Tibial nerve (tissue), 4 donors: ENCODE measurements around the gene NEURL4. TPM values are rescaled to one million over a fixed set of nuclear protein-coding genes. Genes with fewer than 3 reads are reported as not detected.

Experiments
- DNase-seq, 2 donors: peaks; one replicate each; pipeline ENCODE4 v3.0.0-alpha.2; 2019; ENCODE audit warnings: low spot score in 2 of 2
- H3K27ac ChIP-seq, 4 donors: fragments of 200-600 bp; sonication (generic) in 3 of 4; one replicate each; pipeline ENCODE4 v1.5.1; 2017 to 2019; ENCODE audit warnings: mild to moderate bottlenecking in 1 of 4
- H3K27me3 ChIP-seq, 2 donors: fragments of 200-600 bp; sonication (generic) in 1 of 2; one replicate each; pipeline versions ENCODE4 v1.5.1 to v1.6.0; 2017 to 2019
- H3K36me3 ChIP-seq, 3 donors: fragments of 200-600 bp; sonication (generic); one replicate each; pipeline ENCODE4 v1.5.1; 2018 to 2019
- H3K4me1 ChIP-seq, 4 donors: fragments of 200-600 bp; sonication (generic) in 3 of 4; one replicate each; pipeline ENCODE4 v1.5.1; 2017 to 2019
- H3K4me3 ChIP-seq, 4 donors: fragments of 200-600 bp; sonication (generic) in 3 of 4; one replicate each; pipeline ENCODE4 v1.5.1; 2017 to 2019; ENCODE audit warnings: mild to moderate bottlenecking in 1 of 4, moderate library complexity in 1 of 4
- H3K9me3 ChIP-seq, 4 donors: fragments of 200-600 bp; sonication (generic) in 3 of 4; one replicate each; pipeline ENCODE4 v1.5.1; 2017 to 2019
- EP300 ChIP-seq, 2 donors: sonication (generic); formaldehyde crosslinking; IDR thresholded peaks; one replicate each; pipeline ENCODE4 v1.6.1; 2017; ENCODE audit warnings: antibody characterized with exemption in 2 of 2, mild to moderate bottlenecking in 1 of 2
- POLR2A ChIP-seq, 2 donors: fragments of 450-650 bp; IDR thresholded peaks; one replicate each; pipeline ENCODE4 v1.6.1; 2017; ENCODE audit warnings: antibody characterized with exemption in 2 of 2, mild to moderate bottlenecking in 2 of 2, moderate library complexity in 2 of 2
- WGBS, 2 donors: methylation state at CpG; one replicate each; pipeline ENCODE4 v1.1.5; 2018; 5-methylcytosine and 5-hydroxymethylcytosine counted together
- total RNA-seq, 4 donors: library from RNA; depleted of rRNA; stranded (reverse); fragments of >200 nt; gene quantifications; one replicate each; pipeline ENCODE4 v1.1.0, GENCODE V29; 2016
- TF ChIP-seq, protein P1 (sequence below), 5 experiments: fragments of 200-600 bp in 3 of 5; fragments of 450-650 bp in 2 of 5; sonication (generic) in 3 of 5; IDR thresholded peaks; one replicate each; pipeline ENCODE4 v1.5.1; 2016 to 2019; ENCODE audit warnings: antibody characterized with exemption in 5 of 5, mild to moderate bottlenecking in 3 of 5, moderate library complexity in 2 of 5

The NEURL4 gene
- total RNA-seq, 4 donors from 2014 or later, result 16.2 to 40.2 (median 27.5) TPM

DNA sequence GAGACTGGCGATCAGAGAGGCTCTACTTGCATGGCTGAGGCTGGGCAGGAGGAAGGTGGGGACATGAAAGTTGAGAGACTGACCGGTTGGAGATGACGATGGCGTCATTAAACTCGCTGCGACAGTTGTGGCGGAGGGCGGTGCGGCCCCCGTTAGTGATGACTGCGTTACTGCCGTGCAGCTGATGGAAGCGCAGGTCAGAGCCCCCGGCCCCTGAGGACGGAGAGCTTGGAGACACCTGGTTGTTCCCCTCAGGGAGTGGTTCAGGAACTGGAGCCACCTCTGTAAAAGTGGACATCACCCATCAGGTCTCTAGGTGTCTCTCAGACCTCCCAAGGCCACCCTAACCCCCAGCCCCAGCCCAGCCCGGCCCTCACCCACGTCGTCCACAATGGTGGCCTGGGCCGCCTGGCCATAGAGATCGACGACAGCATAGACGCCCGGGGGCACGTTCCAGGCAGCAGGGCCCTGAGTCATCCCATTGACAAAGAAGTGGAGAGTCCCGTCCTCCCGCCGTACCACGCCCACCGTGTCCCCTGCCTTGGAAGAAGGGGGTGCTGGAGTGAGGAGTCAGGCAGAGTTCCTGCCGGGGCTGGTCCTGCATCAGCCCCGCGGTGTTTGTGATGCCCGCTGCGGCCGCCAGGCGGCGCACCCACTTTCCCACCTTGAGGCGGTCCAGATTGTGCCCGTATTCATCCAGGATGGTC is 5.3 kb downstream of the NEURL4 start:
- H3K4me3 ChIP-seq, result no peak overlapping the region
- H3K27ac ChIP-seq, result no peak overlapping the region
- 61 to 63% methylated on average over 25 to 39 of the region's 39 CpGs for WGBS, 2 donors
- peaks cover 0 to 20% (median 11%) of the 10 kb centered on the region in 4 donors for H3K4me1 ChIP-seq
- peaks cover 7 to 83% (median 25%) of the 10 kb centered on the region in 3 donors for H3K36me3 ChIP-seq
- DNase-seq, result peak in 1 of 2 donors; percentile 41
- TF ChIP-seq, protein P1, sequence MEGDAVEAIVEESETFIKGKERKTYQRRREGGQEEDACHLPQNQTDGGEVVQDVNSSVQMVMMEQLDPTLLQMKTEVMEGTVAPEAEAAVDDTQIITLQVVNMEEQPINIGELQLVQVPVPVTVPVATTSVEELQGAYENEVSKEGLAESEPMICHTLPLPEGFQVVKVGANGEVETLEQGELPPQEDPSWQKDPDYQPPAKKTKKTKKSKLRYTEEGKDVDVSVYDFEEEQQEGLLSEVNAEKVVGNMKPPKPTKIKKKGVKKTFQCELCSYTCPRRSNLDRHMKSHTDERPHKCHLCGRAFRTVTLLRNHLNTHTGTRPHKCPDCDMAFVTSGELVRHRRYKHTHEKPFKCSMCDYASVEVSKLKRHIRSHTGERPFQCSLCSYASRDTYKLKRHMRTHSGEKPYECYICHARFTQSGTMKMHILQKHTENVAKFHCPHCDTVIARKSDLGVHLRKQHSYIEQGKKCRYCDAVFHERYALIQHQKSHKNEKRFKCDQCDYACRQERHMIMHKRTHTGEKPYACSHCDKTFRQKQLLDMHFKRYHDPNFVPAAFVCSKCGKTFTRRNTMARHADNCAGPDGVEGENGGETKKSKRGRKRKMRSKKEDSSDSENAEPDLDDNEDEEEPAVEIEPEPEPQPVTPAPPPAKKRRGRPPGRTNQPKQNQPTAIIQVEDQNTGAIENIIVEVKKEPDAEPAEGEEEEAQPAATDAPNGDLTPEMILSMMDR (IDR thresholded peaks at IDR 0.05), result peak; percentile 66 to 88 (median 75)
- TF ChIP-seq EP300 (IDR thresholded peaks at IDR 0.05), result no peak
- H3K27me3 ChIP-seq, result no peaks in the 10 kb centered on the region
- H3K9me3 ChIP-seq, result no peaks in the 10 kb centered on the region

DNA sequence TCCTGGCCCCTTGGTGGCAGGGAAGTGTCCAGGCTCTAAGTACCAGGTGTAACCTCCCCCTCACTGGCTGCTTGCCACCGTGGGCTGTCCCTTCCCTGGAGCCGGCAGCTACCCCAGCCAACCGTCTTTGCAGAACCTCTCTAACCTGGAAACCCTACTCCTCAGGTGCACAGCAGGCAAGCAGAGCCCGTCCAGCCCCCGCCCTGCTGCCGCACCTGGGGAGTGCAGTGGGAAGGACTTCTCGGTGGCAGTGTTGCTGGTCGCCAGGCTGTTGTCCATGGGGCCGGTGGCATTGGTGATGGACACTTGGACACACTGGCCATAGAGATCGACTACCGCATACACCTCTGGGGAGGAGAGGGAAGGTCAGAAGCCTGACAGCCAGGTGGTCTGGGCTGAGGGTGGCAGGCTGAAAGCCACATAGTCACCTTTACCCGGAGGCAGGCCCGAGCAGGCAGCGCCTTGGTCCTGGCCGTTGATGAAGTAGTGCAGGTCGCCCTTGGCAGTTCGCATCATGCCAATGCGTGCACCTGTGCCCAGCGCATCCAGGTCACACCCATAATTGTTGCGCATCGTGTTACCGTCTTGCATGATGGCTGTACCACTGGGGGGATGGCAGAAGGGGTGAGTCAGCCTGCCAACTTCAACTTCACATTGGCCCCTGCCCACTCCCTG is 6.5 kb downstream of the NEURL4 start:
- Histone ChIP-seq H3K27me3 (no peaks in the 10 kb centered on the region), H3K27ac (no peak overlapping the region), H3K4me3 (no peak overlapping the region), H3K4me1 (peaks cover 0 to 10% (median under 1%) of the 10 kb centered on the region in 4 donors), H3K9me3 (no peaks in the 10 kb centered on the region), H3K36me3 (peaks cover 7 to 95% (median 31%) of the 10 kb centered on the region in 3 donors)
- DNase-seq, result no peak
- 91 to 94% methylated on average over 22 of the region's 22 CpGs for WGBS, 2 donors
- TF ChIP-seq, protein P1 (IDR thresholded peaks at IDR 0.05), result no peak
- TF ChIP-seq EP300 (IDR thresholded peaks at IDR 0.05) (no peak), POLR2A (IDR thresholded peaks at IDR 0.05) (no peak)

DNA sequence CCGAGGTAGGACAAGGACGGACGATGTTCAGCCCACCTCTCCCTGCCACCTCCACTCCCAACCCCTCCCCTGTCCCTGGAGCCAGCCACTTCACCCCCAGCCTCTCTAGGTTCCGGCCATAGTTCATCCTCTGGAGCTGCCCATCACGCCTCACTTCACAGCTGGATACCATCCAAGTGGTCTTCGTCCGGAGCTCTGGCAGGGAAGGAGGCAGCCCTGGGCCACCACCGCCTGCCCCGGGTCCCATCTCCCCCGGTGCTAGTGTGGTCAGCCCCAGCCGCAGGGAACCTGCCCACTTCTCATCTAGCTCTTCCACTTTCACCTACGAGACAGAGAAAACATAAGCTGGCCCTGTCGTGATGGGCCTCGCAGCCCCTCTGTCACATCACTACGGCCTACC is 7.7 kb downstream of the NEURL4 start:
- Histone ChIP-seq H3K27ac (no peak overlapping the region), H3K36me3 (peaks cover 7 to 100% (median 31%) of the 10 kb centered on the region in 3 donors), H3K27me3 (no peaks in the 10 kb centered on the region), H3K4me1 (peaks cover 0 to under 1% (median 0%) of the 10 kb centered on the region in 4 donors), H3K4me3 (no peak overlapping the region), H3K9me3 (no peaks in the 10 kb centered on the region)
- 92% methylated on average over 14 to 15 of the region's 15 CpGs for WGBS, 2 donors
- DNase-seq, result no peak
- TF ChIP-seq POLR2A (IDR thresholded peaks at IDR 0.05) (no peak), EP300 (IDR thresholded peaks at IDR 0.05) (no peak)
- TF ChIP-seq, protein P1 (IDR thresholded peaks at IDR 0.05), result no peak

DNA sequence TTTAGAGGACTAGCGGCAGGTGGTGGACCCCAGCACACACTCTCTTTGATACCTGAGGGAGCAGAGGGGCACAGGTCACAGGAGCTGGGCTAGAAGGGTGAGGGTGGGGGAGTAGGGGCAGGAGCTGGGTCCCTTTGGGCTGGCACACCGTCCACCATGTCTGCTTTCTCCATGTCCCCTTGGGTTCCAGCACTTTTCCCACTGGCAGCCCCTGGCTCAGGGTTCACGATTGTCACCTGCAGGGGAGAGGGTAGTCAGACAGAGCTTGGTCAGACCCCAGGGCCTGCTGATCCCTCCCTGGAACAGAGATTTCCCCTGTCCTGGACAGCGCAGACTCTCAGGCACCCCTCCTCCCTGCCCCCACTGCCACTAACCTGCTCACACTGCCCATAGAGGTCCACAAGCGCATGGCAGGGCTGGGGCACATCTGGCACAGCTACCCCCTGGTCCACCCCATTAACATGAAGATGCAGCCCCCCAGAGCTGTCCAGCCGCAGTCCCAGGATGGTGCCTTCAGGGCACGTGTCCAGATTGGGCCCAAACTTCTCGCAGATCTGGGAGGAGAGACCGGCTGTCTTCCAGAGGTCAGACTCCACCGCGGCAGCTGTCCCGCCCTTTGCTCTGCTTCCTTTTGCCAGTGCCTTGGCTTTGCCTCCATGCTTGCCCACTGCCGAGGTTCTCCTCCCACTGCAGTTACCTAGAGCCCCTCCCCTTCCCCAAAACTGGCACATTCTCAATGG is 10.8 kb downstream of the NEURL4 start:
- TF ChIP-seq, protein P1 (IDR thresholded peaks at IDR 0.05), result no peak
- TF ChIP-seq POLR2A (IDR thresholded peaks at IDR 0.05) (no peak), EP300 (IDR thresholded peaks at IDR 0.05) (no peak)
- Histone ChIP-seq H3K9me3 (no peaks in the 10 kb centered on the region), H3K4me1 (peaks cover 0 to 25% (median 17%) of the 10 kb centered on the region in 4 donors), H3K27me3 (no peaks in the 10 kb centered on the region), H3K27ac (no peak overlapping the region), H3K4me3 (no peak overlapping the region), H3K36me3 (peaks cover 8 to 84% (median 26%) of the 10 kb centered on the region in 3 donors)
- 89 to 91% methylated on average over 10 of the region's 13 CpGs for WGBS, 2 donors
- no peak for DNase-seq
